Measurements from ENCODE around the gene STRIP2. TPM values are rescaled to one million over a fixed set of nuclear protein-coding genes. Genes with fewer than 3 reads are reported as not detected.
A peak's percentile ranks its signal among the peaks of the same experiment; 100 is the strongest.

Gene STRIP2
- total RNA-seq, 1 donor from 2014 or later = 9.1 TPM

DNA sequence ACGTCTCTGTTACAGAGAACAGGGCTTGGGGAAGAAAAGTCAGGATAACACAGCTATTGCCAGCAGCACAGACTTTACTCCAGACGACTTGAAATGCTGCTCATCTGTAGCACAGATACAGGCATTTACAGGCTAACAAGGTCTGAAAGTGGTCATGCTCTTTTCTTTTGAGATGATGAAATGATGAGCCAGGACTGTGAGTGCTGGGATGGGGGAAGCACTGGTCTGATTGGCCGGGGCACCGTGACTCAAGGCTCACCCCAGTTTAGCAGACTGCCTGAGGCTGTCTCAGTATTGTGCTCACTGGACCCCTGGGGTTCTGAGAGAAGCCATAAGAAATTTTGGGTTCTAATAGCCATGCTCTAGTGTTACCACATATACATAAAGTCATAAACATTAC, 80.5 kb downstream of the STRIP2 start:
- peaks cover 2% of the 10 kb centered on the region for H3K27me3 Mint-ChIP-seq (ENCODE audit: unreplicated experiment)
- H3K4me1 Mint-ChIP-seq (ENCODE audit: unreplicated experiment) = peaks cover 5% of the 10 kb centered on the region
- TF ChIP-seq, protein P1, sequence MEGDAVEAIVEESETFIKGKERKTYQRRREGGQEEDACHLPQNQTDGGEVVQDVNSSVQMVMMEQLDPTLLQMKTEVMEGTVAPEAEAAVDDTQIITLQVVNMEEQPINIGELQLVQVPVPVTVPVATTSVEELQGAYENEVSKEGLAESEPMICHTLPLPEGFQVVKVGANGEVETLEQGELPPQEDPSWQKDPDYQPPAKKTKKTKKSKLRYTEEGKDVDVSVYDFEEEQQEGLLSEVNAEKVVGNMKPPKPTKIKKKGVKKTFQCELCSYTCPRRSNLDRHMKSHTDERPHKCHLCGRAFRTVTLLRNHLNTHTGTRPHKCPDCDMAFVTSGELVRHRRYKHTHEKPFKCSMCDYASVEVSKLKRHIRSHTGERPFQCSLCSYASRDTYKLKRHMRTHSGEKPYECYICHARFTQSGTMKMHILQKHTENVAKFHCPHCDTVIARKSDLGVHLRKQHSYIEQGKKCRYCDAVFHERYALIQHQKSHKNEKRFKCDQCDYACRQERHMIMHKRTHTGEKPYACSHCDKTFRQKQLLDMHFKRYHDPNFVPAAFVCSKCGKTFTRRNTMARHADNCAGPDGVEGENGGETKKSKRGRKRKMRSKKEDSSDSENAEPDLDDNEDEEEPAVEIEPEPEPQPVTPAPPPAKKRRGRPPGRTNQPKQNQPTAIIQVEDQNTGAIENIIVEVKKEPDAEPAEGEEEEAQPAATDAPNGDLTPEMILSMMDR (IDR thresholded peaks at IDR 0.05; ENCODE audit: unreplicated experiment) = no peak
- H3K36me3 Mint-ChIP-seq (ENCODE audit: low read depth, unreplicated experiment) = no peaks in the 10 kb centered on the region
- no peak overlapping the region for H3K27ac Mint-ChIP-seq (ENCODE audit: unreplicated experiment)
- no peaks in the 10 kb centered on the region for H3K9me3 Mint-ChIP-seq (ENCODE audit: unreplicated experiment)
- no peak for DNase-seq (ENCODE audit: low spot score)
- H3K4me3 Mint-ChIP-seq (ENCODE audit: unreplicated experiment) = no peak overlapping the region

DNA sequence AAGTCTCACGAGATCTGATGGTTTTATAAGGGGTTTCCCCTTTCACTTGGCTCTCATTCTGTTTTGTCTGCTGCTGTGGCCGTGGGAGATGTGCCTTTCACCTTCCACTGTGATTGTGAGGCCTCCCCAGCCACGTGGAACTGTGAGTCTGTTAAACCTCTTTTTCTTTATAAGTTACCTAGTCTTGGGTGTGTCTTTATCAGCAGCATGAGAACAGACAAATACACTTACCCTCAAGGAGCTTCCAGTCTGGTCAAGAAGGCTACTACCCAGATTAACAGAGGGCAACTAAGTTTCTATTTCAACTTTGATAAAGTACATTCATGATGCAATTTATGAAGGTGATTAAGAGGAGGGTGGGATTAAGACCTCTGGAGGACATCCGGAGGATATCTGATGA, 81.1 kb downstream of the STRIP2 start:
- no peak for DNase-seq (ENCODE audit: low spot score)
- no peaks in the 10 kb centered on the region for H3K27me3 Mint-ChIP-seq (ENCODE audit: unreplicated experiment)
- H3K4me3 Mint-ChIP-seq (ENCODE audit: unreplicated experiment) = no peak overlapping the region
- H3K9me3 Mint-ChIP-seq (ENCODE audit: unreplicated experiment) = no peaks in the 10 kb centered on the region
- H3K4me1 Mint-ChIP-seq (ENCODE audit: unreplicated experiment) = peaks cover 5% of the 10 kb centered on the region
- TF ChIP-seq, protein P1 (IDR thresholded peaks at IDR 0.05; ENCODE audit: unreplicated experiment) = no peak
- H3K27ac Mint-ChIP-seq (ENCODE audit: unreplicated experiment) = no peak overlapping the region
- no peaks in the 10 kb centered on the region for H3K36me3 Mint-ChIP-seq (ENCODE audit: low read depth, unreplicated experiment)

- Mint-ChIP-seq H3K27ac (ENCODE audit: unreplicated experiment) (no peak overlapping the region), H3K4me1 (ENCODE audit: unreplicated experiment) (no peaks in the 10 kb centered on the region), H3K27me3 (ENCODE audit: unreplicated experiment) (peaks cover 7% of the 10 kb centered on the region), H3K36me3 (ENCODE audit: low read depth, unreplicated experiment) (no peaks in the 10 kb centered on the region), H3K4me3 (ENCODE audit: unreplicated experiment) (no peak overlapping the region), H3K9me3 (ENCODE audit: unreplicated experiment) (no peaks in the 10 kb centered on the region)
- DNase-seq (ENCODE audit: low spot score) = no peak
- TF ChIP-seq, protein P1 (IDR thresholded peaks at IDR 0.05; ENCODE audit: unreplicated experiment) = no peak
Measured at GRCh38 chr7:129517931-129518330, 83.7 kb downstream of the STRIP2 start.

- DNase-seq (ENCODE audit: low spot score) = no peak
- Mint-ChIP-seq H3K36me3 (ENCODE audit: low read depth, unreplicated experiment) (no peaks in the 10 kb centered on the region), H3K4me1 (ENCODE audit: unreplicated experiment) (no peaks in the 10 kb centered on the region), H3K4me3 (ENCODE audit: unreplicated experiment) (no peak overlapping the region), H3K27me3 (ENCODE audit: unreplicated experiment) (peaks cover 7% of the 10 kb centered on the region), H3K27ac (ENCODE audit: unreplicated experiment) (no peak overlapping the region), H3K9me3 (ENCODE audit: unreplicated experiment) (no peaks in the 10 kb centered on the region)
- TF ChIP-seq, protein P1 (IDR thresholded peaks at IDR 0.05; ENCODE audit: unreplicated experiment) = no peak
Measured at GRCh38 chr7:129519464-129519863, 85.2 kb downstream of the STRIP2 start.

DNA sequence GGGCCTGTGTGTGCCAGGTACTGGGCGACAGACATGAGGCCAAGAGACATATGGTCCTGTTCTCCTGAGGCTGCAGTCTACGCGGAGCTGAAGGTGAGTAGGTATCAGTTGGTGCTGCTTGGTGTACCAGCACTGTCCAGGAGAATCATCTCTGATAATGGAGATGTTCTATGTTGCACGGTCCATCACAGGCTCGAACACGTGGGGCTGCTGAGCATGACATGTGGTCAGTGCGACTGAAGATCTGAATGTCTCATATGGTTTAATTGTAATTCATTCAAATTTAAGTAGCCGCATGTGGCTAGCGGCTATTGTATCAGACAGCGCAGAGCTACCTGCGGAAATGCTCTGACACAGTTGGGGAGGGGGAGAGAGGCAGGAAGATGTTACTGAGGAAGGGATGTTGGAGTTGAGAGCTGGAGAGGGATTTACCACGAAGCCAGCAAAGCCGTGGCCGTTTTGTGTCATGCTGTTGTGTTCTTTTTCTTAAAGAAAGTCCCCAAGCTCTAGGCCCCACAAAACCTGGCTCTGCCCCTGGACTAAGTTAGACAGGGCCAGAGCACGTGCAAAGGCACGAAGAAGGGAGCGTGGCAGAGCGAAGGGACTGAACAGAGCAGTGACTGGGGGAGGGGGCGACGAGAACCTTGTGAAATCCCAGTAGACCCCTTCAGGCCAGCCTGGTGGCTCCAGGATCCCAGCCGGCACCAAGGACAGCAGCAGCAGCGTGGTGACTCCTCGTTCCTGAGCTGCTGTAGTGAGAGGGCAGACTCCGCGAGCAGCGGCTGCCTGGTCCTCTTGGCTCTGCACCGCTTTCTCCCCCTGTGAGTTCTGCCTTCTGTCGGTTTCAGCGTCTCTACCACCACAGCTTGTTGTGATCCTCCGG, 88.1 kb downstream of the STRIP2 start:
- Mint-ChIP-seq H3K36me3 (ENCODE audit: low read depth, unreplicated experiment) (no peaks in the 10 kb centered on the region), H3K4me3 (ENCODE audit: unreplicated experiment) (no peak overlapping the region), H3K27me3 (ENCODE audit: unreplicated experiment) (peaks cover 10% of the 10 kb centered on the region), H3K9me3 (ENCODE audit: unreplicated experiment) (no peaks in the 10 kb centered on the region), H3K27ac (ENCODE audit: unreplicated experiment) (no peak overlapping the region), H3K4me1 (ENCODE audit: unreplicated experiment) (no peaks in the 10 kb centered on the region)
- DNase-seq (ENCODE audit: low spot score) = peak; percentile 25
- TF ChIP-seq, protein P1 (IDR thresholded peaks at IDR 0.05; ENCODE audit: unreplicated experiment) = no peak
